HEK293T (cell line): ENCODE measurements around the gene PDE6H.

Source experiments
- CTCF ChIA-PET: fragments of 350-600 bp; formaldehyde crosslinking; extraction: SDS; loops from one replicate; lab custom pipeline; 2021; ENCODE audit warnings: antibody characterized with exemption, inconsistent platforms; lab: Yijun Ruan, JAX
- POLR2A ChIA-PET: fragments of 350-600 bp; formaldehyde crosslinking; extraction: SDS; loops from one replicate; lab custom pipeline; 2020; ENCODE audit warnings: antibody characterized with exemption, inconsistent platforms; lab: Yijun Ruan, JAX
- DNase-seq: peaks from one replicate; pipeline ENCODE4 v3.0.0; 2012; ENCODE audit warnings: mixed read lengths; ENCODE audit errors: extremely low spot score
- ARNT ChIP-seq: fragments of 450-650 bp; IDR thresholded peaks from 2 replicates; pipeline ENCODE4 v1.6.1; 2017; ENCODE audit warnings: mild to moderate bottlenecking
- BHLHE40 ChIP-seq: fragments of 450-650 bp; IDR thresholded peaks from 2 replicates; pipeline ENCODE4 v1.6.1; 2016; ENCODE audit warnings: mild to moderate bottlenecking, moderate library complexity, borderline replicate concordance
- CTBP1 ChIP-seq: fragments of 450-650 bp; IDR thresholded peaks from 2 replicates; pipeline ENCODE4 v1.6.1; 2016; ENCODE audit warnings: borderline replicate concordance
- ELF4 ChIP-seq: fragments of 450-650 bp; IDR thresholded peaks from 2 replicates; pipeline ENCODE4 v1.6.1; 2017; ENCODE audit warnings: antibody characterized with exemption
- FOXA1 ChIP-seq: fragments of 450-650 bp; IDR thresholded peaks from 2 replicates; pipeline ENCODE4 v1.6.1; 2016; ENCODE audit warnings: mild to moderate bottlenecking
- FOXK2 ChIP-seq: fragments of 450-650 bp; IDR thresholded peaks from 2 replicates; pipeline ENCODE4 v1.6.1; 2016; ENCODE audit warnings: mild to moderate bottlenecking
- FOXM1 ChIP-seq: fragments of 450-650 bp; IDR thresholded peaks from 2 replicates; pipeline ENCODE4 v1.6.1; 2017; ENCODE audit warnings: mild to moderate bottlenecking, borderline replicate concordance
- HDGF ChIP-seq: fragments of 450-650 bp; IDR thresholded peaks from 2 replicates; pipeline ENCODE4 v1.6.1; 2017; ENCODE audit warnings: antibody characterized with exemption, borderline replicate concordance
- L3MBTL2 ChIP-seq: fragments of 450-650 bp; conservative IDR thresholded peaks from 2 replicates; pipeline ENCODE4 v1.6.1; 2016; ENCODE audit warnings: mild to moderate bottlenecking
- LEF1 ChIP-seq: fragments of 450-650 bp; IDR thresholded peaks from 2 replicates; pipeline ENCODE4 v1.6.1; 2017; ENCODE audit warnings: mild to moderate bottlenecking, borderline replicate concordance
- NFRKB ChIP-seq: fragments of 450-650 bp; IDR thresholded peaks from 2 replicates; pipeline ENCODE4 v1.6.1; 2016; ENCODE audit warnings: mild to moderate bottlenecking, moderate library complexity
- SP1 ChIP-seq: fragments of 450-650 bp; IDR thresholded peaks from 2 replicates; pipeline ENCODE4 v1.6.1; 2017
- SUZ12 ChIP-seq: fragments of 450-650 bp; IDR thresholded peaks from 2 replicates; pipeline ENCODE4 v1.6.1; 2016; ENCODE audit warnings: mild to moderate bottlenecking
- TARDBP ChIP-seq: fragments of 450-650 bp; IDR thresholded peaks from 2 replicates; pipeline ENCODE4 v1.6.1; 2016
- ZNF384 ChIP-seq: fragments of 450-650 bp; IDR thresholded peaks from 2 replicates; pipeline ENCODE4 v1.6.1; 2016
- TF ChIP-seq, protein P1 (sequence below): fragments of 450-650 bp; IDR thresholded peaks from 2 replicates; pipeline ENCODE4 v1.6.1; 2016

PDE6H gene

DNA sequence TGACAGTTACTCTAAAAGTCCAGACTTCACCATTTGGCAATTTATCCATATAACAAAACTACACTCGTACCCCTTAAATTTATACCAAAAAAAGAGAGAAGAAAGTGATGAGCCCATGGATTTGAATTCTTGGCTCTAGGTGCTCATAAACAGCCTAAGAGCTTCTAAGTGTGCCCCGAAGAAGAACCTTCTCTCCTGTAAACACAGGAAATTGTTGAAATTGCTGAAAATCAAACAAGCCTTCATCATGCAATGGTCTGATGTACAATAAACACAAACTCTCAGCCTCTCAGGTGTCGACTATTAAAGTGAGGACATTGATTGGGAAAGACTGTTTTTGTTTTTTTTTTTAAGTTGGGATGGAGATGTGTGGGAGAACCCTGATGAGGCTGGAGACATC, 21.8 kb downstream of the PDE6H start:
- DNase-seq: no peak
- ChIA-PET POLR2A (no interaction called here), CTCF (interaction anchor here (0.7 kb wide), 1 partner anchor 140 kb away, joined by 8 read pairs; no protein-coding TSS in a partner anchor)
- no peak for TF ChIP-seq SP1
- TF ChIP-seq LEF1: no peak

DNA sequence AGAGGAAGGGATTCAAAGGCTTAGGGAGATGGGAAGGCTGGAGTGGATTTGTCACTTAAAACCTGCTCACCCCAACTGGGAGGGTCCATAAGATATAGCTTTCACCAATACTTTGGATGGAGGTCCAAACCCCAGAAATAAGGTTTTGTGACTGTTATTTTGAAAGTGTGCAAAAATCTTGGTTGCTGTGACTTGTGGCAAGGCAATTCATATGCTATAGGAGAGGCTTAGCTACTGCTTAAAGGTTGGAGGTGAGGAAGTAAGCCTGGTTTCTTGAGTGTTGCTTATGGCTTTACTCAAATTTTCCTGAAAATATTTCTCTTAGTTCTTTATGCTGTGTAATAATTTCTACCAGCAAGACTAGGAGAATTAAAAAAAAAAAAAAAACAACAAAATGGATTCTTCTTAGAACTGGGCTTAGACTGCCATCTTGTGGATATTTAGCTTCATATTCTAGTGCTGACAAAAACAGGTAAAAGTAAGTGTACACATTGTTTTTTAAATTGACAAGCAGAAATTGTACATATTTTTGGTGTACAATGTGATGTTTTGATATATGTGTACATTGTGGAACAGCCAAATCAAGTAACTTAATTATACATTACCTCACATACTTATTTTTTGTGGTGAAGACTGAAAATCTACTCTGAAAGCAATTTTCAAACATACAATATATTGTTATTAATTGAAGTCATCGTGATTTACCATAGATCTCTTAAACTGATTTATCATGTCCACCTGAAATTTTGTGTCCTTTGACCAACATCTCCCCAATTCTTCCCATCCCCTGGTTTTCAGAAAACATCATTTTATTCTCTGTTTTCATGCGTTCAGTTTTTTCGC, 23.0 kb downstream of the PDE6H start:
- peak; percentile 98 for TF ChIP-seq ZNF384
- no peak for TF ChIP-seq FOXM1
- ChIA-PET POLR2A (no interaction called here), CTCF (interaction anchor here (0.6 to 1.9 kb wide), 6 partner anchors 23 to 272 kb away, joined by 3 to 6 read pairs (median 4); no protein-coding TSS in a partner anchor)
- peak; percentile 16 for DNase-seq

DNA sequence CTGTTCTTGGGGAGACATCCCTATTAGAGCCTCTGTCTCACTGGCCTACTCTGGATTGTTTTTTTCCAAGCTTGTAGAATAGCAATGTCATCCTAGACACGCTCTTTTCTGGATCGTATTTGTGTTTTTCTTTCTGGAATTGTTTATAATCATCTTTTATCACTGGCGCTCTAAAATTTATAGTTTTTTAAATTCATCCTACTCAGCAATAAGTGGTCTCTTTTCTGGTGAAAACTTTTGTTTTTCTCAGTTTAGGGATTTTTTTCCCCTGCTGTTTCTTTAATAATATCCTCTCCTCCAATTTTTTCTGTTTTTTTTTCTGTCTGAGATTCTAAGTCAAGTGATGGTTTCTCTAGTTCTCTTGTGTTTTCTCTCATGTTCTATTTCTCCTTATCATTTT, 25.2 kb downstream of the PDE6H start:
- ChIA-PET POLR2A (no interaction called here), CTCF (no interaction called here)
- no peak for TF ChIP-seq SUZ12
- TF ChIP-seq ARNT: no peak
- no peak for TF ChIP-seq SP1
- TF ChIP-seq CTBP1: no peak
- no peak for TF ChIP-seq HDGF
- no peak for TF ChIP-seq ZNF384
- no peak for TF ChIP-seq TARDBP
- no peak for TF ChIP-seq L3MBTL2
- TF ChIP-seq, protein P1, sequence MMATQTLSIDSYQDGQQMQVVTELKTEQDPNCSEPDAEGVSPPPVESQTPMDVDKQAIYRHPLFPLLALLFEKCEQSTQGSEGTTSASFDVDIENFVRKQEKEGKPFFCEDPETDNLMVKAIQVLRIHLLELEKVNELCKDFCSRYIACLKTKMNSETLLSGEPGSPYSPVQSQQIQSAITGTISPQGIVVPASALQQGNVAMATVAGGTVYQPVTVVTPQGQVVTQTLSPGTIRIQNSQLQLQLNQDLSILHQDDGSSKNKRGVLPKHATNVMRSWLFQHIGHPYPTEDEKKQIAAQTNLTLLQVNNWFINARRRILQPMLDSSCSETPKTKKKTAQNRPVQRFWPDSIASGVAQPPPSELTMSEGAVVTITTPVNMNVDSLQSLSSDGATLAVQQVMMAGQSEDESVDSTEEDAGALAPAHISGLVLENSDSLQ: no peak
- no peak for TF ChIP-seq BHLHE40
- TF ChIP-seq FOXA1: no peak
- TF ChIP-seq ELF4: no peak
- no peak for TF ChIP-seq FOXM1
- no peak for TF ChIP-seq NFRKB
- no peak for TF ChIP-seq LEF1
- no peak for DNase-seq

DNA sequence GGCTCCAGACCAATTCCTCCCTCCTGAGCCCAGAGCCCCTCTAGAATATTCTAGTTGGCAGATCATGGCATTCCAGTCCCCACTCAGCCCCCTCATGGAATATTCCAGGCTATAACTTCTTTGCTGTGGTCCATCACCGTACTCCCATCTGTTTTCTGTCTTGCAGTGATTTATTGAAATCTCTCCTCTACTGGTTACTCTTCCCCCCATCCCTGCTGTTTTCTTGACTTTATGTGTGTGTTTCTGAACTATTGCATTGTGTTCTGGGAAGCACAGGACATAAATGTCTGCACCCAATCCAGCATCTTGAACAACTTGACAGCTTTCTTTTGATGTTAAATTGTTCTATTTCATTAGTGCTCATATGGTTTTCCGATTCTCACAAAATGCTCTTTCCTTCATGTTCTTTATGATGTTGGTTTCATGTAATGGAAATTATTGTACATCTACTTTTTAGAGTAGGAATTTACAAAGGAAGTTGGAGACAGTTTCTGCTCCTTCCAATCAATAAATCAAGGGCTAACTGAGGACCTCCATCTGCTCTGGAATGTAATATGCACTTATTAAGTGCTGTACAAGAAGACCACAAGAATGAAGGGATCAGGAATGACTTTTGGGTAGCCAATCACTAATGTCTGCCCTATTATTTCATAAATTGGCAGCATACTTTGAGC, 26.3 kb downstream of the PDE6H start:
- POLR2A ChIA-PET: no interaction called here
- DNase-seq: no peak
- CTCF ChIA-PET: interaction anchor here (0.6 kb wide), 1 partner anchor 283 kb away, joined by 3 read pairs; no protein-coding TSS in a partner anchor
- TF ChIP-seq ARNT: no peak
- no peak for TF ChIP-seq L3MBTL2
- no peak for TF ChIP-seq FOXK2
- TF ChIP-seq BHLHE40: no peak
- no peak for TF ChIP-seq TARDBP

DNA sequence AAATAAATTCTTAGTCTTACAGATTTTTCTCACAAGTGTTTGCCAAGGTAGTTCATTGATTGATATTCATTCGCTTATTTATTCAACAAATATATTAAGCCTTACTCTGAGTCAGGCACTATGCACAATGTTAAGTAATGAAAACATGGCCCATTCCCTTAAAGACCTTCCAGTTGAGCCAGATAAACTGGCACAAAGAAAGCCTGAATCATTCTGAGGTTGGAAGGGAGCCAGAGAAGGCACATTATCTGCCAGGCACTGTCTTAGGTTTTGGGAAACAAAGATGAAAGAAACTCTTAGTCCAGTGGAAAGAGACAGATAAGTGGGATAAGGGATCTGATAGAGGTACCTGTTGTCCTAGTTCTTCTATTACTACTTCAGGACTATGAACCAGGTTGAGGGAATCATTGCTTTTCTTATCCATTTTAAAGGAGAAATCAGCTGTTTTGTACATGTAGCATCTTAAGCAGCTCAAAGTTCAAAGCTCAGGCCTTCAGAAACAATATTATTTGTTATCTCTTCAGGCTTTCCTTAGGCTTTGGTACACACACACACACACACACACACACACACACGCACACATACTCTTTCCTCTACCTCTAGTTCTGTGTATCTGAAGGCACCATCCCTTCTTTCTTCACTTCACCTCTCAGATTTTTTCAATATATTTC, 27.0 kb downstream of the PDE6H start:
- no peak for DNase-seq
- TF ChIP-seq ARNT (no peak), FOXA1 (no peak), ZNF384 (no peak), FOXK2 (no peak), NFRKB (no peak), SP1 (no peak), FOXM1 (no peak), ELF4 (no peak), L3MBTL2 (no peak), LEF1 (no peak), SUZ12 (no peak), BHLHE40 (no peak), TARDBP (no peak), CTBP1 (no peak), HDGF (no peak)
- TF ChIP-seq, protein P1: no peak
- CTCF ChIA-PET: interaction anchor here (0.6 kb wide), 1 partner anchor 283 kb away, joined by 3 read pairs; no protein-coding TSS in a partner anchor
- POLR2A ChIA-PET: no interaction called here

GRCh38 chr12:15000575-15000974, 27.7 kb downstream of the PDE6H start:
- CTCF ChIA-PET: no interaction called here
- POLR2A ChIA-PET: no interaction called here
- DNase-seq: no peak
- TF ChIP-seq L3MBTL2: no peak
- no peak for TF ChIP-seq FOXK2
- TF ChIP-seq CTBP1: no peak
- no peak for TF ChIP-seq ELF4
- TF ChIP-seq NFRKB: no peak
- no peak for TF ChIP-seq TARDBP
- no peak for TF ChIP-seq SUZ12
- TF ChIP-seq FOXA1: no peak
- TF ChIP-seq SP1: no peak
- no peak for TF ChIP-seq HDGF
- no peak for TF ChIP-seq FOXM1
- no peak for TF ChIP-seq ARNT
- no peak for TF ChIP-seq LEF1
